ENCODE data around the gene ZNF821. TPM values are rescaled to one million over a fixed set of nuclear protein-coding genes. Genes with fewer than 3 reads are reported as not detected.

Gene ZNF821
- total RNA-seq, 1 experiment from 2014 or later, result 3.4 TPM

DNA sequence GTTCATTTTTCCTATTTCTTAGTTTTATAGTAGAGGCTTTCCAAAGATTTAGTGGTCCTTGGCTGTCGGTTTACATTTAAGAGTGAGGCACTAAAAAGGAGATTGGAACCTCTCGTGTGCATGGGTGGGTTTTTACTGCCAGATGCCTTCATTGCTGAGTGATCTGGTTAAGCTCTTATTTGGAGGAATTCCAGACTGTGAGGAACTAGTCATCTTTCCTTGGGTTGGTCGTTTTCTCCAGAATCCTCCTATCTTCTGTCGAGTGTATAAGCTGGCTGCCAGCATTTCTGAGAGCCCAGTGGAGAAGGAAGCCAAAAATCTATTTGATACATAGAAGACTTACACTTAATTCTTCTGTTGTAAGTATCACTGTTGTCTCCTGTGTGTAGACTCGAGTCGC is 33.9 kb upstream of the ZNF821 start:
- peaks cover 10% of the 10 kb centered on the region for H3K4me1 Mint-ChIP-seq (ENCODE audit: insufficient read depth, unreplicated experiment)
- intact Hi-C loops (cut with micrococcal nuclease), result no loop called here
- ChIA-PET CTCF (interaction anchor here (0.6 to 1.3 kb wide), 3 partner anchors 35 to 1150 kb away, joined by 3 to 4 read pairs (median 3); no protein-coding TSS in a partner anchor), POLR2A (interaction anchor here (1.1 to 2.6 kb wide), 4 partner anchors 9 to 22 kb away, joined by 3 to 11 read pairs (median 6); no protein-coding TSS in a partner anchor)
- TF ChIP-seq, protein P1, sequence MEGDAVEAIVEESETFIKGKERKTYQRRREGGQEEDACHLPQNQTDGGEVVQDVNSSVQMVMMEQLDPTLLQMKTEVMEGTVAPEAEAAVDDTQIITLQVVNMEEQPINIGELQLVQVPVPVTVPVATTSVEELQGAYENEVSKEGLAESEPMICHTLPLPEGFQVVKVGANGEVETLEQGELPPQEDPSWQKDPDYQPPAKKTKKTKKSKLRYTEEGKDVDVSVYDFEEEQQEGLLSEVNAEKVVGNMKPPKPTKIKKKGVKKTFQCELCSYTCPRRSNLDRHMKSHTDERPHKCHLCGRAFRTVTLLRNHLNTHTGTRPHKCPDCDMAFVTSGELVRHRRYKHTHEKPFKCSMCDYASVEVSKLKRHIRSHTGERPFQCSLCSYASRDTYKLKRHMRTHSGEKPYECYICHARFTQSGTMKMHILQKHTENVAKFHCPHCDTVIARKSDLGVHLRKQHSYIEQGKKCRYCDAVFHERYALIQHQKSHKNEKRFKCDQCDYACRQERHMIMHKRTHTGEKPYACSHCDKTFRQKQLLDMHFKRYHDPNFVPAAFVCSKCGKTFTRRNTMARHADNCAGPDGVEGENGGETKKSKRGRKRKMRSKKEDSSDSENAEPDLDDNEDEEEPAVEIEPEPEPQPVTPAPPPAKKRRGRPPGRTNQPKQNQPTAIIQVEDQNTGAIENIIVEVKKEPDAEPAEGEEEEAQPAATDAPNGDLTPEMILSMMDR (IDR thresholded peaks at IDR 0.05; ENCODE audit: unreplicated experiment), result no peak
- H3K9me3 Mint-ChIP-seq (ENCODE audit: unreplicated experiment), result no peaks in the 10 kb centered on the region
- no peak overlapping the region for H3K4me3 Mint-ChIP-seq (ENCODE audit: unreplicated experiment)
- H3K27ac Mint-ChIP-seq (ENCODE audit: low read depth, unreplicated experiment), result no peak overlapping the region
- H3K27me3 Mint-ChIP-seq (ENCODE audit: insufficient read depth, unreplicated experiment), result no peaks in the 10 kb centered on the region
- DNase-seq (ENCODE audit: unreplicated experiment), result no peak
- BruUV-seq (replicated peaks), result no TSS peak
- peaks cover 86% of the 10 kb centered on the region for H3K36me3 Mint-ChIP-seq (ENCODE audit: insufficient read depth, unreplicated experiment)

DNA sequence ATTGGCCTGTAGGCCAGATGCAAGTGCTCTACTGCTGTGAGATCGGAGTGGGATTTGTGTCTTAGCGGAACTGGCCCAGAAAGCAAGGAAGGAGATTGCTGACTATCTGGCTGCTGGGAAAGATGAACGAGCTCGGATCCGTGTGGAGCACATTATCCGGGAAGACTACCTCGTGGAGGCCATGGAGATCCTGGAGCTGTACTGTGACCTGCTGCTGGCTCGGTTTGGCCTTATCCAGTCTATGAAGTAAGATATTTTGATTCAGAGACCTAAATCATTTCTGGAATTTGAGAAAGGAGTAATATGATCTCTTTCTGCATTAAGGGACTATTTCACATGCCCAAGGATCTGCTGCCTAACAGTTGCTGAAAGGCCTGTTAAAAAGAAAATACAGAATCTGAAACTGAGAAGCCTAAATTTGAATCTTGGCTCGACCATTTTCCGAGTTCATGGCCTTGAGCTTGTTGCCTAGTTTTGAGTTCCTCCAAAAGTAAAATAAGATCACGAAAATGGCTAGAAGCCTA is 32.5 kb upstream of the ZNF821 start:
- TF ChIP-seq, protein P1 (IDR thresholded peaks at IDR 0.05; ENCODE audit: unreplicated experiment), result no peak
- Mint-ChIP-seq H3K9me3 (ENCODE audit: unreplicated experiment) (no peaks in the 10 kb centered on the region), H3K4me1 (ENCODE audit: insufficient read depth, unreplicated experiment) (peaks cover 10% of the 10 kb centered on the region), H3K27me3 (ENCODE audit: insufficient read depth, unreplicated experiment) (no peaks in the 10 kb centered on the region), H3K27ac (ENCODE audit: low read depth, unreplicated experiment) (no peak overlapping the region), H3K36me3 (ENCODE audit: insufficient read depth, unreplicated experiment) (peaks cover 86% of the 10 kb centered on the region), H3K4me3 (ENCODE audit: unreplicated experiment) (no peak overlapping the region)
- intact Hi-C loops (cut with micrococcal nuclease), result no loop called here
- no peak for DNase-seq (ENCODE audit: unreplicated experiment)
- CTCF ChIA-PET, result interaction anchor here (0.6 to 1.3 kb wide), 3 partner anchors 35 to 272 kb away, joined by 3 to 4 read pairs (median 3); no protein-coding TSS in a partner anchor
- POLR2A ChIA-PET, result interaction anchor here (1.1 to 2.6 kb wide), 6 partner anchors 8 to 32 kb away, joined by 3 to 11 read pairs (median 4); partner anchors contain the start of gene IST1
- no TSS peak for BruUV-seq (replicated peaks)

DNA sequence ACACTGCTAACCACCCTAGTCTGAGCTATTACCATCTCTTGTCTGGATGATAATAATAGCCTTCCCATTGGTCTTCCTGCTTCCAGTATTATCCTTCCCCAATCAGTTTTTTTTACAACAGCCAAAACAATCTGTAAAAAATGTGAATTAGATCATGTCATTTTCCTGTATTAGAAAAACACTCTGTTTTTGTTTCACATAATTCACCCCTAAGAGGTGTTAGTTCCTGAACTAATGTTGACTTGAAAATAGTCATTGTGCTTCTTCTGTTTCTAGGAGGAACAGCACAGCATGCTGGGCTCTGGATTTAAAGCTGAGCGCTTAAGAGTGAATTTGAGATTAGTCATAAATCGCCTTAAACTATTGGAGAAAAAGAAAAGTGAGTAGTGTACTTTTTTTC is 31.4 kb upstream of the ZNF821 start:
- H3K27ac Mint-ChIP-seq (ENCODE audit: low read depth, unreplicated experiment), result peak overlapping the region; percentile 18
- H3K27me3 Mint-ChIP-seq (ENCODE audit: insufficient read depth, unreplicated experiment), result no peaks in the 10 kb centered on the region
- POLR2A ChIA-PET, result interaction anchor here (0.6 to 1.5 kb wide), 3 partner anchors 20 to 160 kb away, joined by 3 to 7 read pairs (median 5); partner anchors contain the start of gene IST1
- intact Hi-C loops (cut with micrococcal nuclease), result no loop called here
- CTCF ChIA-PET, result interaction anchor here (0.6 to 0.9 kb wide), 2 partner anchors 11 to 271 kb away, joined by 3 to 4 read pairs; no protein-coding TSS in a partner anchor
- no peak for DNase-seq (ENCODE audit: unreplicated experiment)
- no TSS peak for BruUV-seq (replicated peaks)
- H3K36me3 Mint-ChIP-seq (ENCODE audit: insufficient read depth, unreplicated experiment), result peaks cover 75% of the 10 kb centered on the region
- no peak overlapping the region for H3K4me3 Mint-ChIP-seq (ENCODE audit: unreplicated experiment)
- TF ChIP-seq, protein P1 (IDR thresholded peaks at IDR 0.05; ENCODE audit: unreplicated experiment), result no peak
- peaks cover 10% of the 10 kb centered on the region for H3K4me1 Mint-ChIP-seq (ENCODE audit: insufficient read depth, unreplicated experiment)
- no peaks in the 10 kb centered on the region for H3K9me3 Mint-ChIP-seq (ENCODE audit: unreplicated experiment)

DNA sequence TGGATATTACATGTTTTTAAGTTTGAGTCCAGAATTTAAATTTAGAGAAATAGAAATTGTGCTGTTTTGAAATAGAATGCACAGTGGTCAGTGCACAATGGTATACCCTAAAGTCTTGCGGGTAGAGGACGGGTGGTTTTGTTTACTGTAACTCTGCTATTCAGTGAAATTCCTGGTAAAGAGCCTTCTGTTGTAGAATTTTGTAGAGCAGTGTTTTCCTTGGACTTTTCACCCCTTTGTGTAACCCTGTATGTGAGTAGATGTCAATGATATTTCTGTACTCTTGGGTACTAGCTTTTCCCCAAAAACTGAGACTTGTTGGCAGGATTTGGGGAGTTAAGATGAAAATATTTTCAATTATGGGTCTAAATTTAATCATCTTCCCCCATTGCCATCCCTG is 30.8 kb upstream of the ZNF821 start:
- no TSS peak for BruUV-seq (replicated peaks)
- peaks cover 10% of the 10 kb centered on the region for H3K4me1 Mint-ChIP-seq (ENCODE audit: insufficient read depth, unreplicated experiment)
- TF ChIP-seq, protein P1 (IDR thresholded peaks at IDR 0.05; ENCODE audit: unreplicated experiment), result no peak
- H3K27me3 Mint-ChIP-seq (ENCODE audit: insufficient read depth, unreplicated experiment), result no peaks in the 10 kb centered on the region
- POLR2A ChIA-PET, result interaction anchor here (1.4 kb wide), 1 partner anchor 13 kb away, joined by 4 read pairs; no protein-coding TSS in a partner anchor
- H3K27ac Mint-ChIP-seq (ENCODE audit: low read depth, unreplicated experiment), result peak overlapping the region; percentile 18
- no peak for DNase-seq (ENCODE audit: unreplicated experiment)
- no peaks in the 10 kb centered on the region for H3K9me3 Mint-ChIP-seq (ENCODE audit: unreplicated experiment)
- CTCF ChIA-PET, result interaction anchor here (1.0 kb wide), 1 partner anchor 47 kb away, joined by 3 read pairs; no protein-coding TSS in a partner anchor
- intact Hi-C loops (cut with micrococcal nuclease), result no loop called here
- H3K36me3 Mint-ChIP-seq (ENCODE audit: insufficient read depth, unreplicated experiment), result peaks cover 75% of the 10 kb centered on the region
- H3K4me3 Mint-ChIP-seq (ENCODE audit: unreplicated experiment), result no peak overlapping the region
